OCI-LY3 (cell line): ENCODE measurements around the gene SFT2D1.

Experiments
- H2AFZ ChIP-seq: fragments of 200-600, 300-600 bp; shearing (Covaris generic); 2 replicates; pipeline ENCODE4 v1.6.0; 2014; ENCODE audit warnings: antibody characterized with exemption, low read depth, low read length
- H3K27ac ChIP-seq: fragments of 200-600, 300-600 bp; sonication (generic); 2 replicates; pipeline ENCODE4 v1.5.1; 2014; ENCODE audit warnings: mild to moderate bottlenecking, low read length, moderate library complexity, mixed read lengths
- H3K27me3 ChIP-seq: fragments of 200-600, 300-600 bp; sonication (generic); 2 replicates; pipeline ENCODE4 v1.6.1; 2014; ENCODE audit warnings: low read depth, low read length, mixed read lengths
- H3K36me3 ChIP-seq: fragments of 200-600, 300-600 bp; sonication (generic); replicated peaks from 2 replicates; pipeline ENCODE3; 2014; ENCODE audit warnings: low read depth, low read length, mixed read lengths
- H3K4me1 ChIP-seq: fragments of 300-600, 200-600 bp; sonication (generic); 2 replicates; pipeline ENCODE4 v1.6.1; 2014; ENCODE audit warnings: low read length, mixed read lengths
- H3K4me2 ChIP-seq: fragments of 200-600, 300-600 bp; sonication (generic); 2 replicates; pipeline ENCODE4 v1.6.1; 2014; ENCODE audit warnings: low read length, mixed read lengths
- H3K4me3 ChIP-seq: fragments of 300-600, 200-600 bp; sonication (generic); 2 replicates; pipeline ENCODE4 v1.5.1; 2014; ENCODE audit warnings: antibody characterized with exemption, mild to moderate bottlenecking, low read length, moderate library complexity
- H3K79me2 ChIP-seq: fragments of 300-600, 200-600 bp; shearing (Covaris generic); 2 replicates; pipeline ENCODE4 v1.6.1; 2014; ENCODE audit warnings: mild to moderate bottlenecking, low read length, mixed read lengths
- H3K9ac ChIP-seq: fragments of 300-600, 200-600 bp; shearing (Covaris generic); 2 replicates; pipeline ENCODE4 v1.6.0; 2014; ENCODE audit warnings: mild to moderate bottlenecking, low read length, moderate library complexity
- H3K9me3 ChIP-seq: fragments of 200-600, 300-600 bp; shearing (Covaris generic); 2 replicates; pipeline ENCODE4 v1.6.1; 2014; ENCODE audit warnings: low read length, mixed read lengths; ENCODE audit not compliant: insufficient read depth
- H4K20me1 ChIP-seq: fragments of 200-600, 300-600 bp; sonication (generic); 2 replicates; pipeline ENCODE4 v1.6.1; 2016; ENCODE audit warnings: low read length, mixed read lengths; ENCODE audit not compliant: insufficient read depth
- CTCF ChIP-seq: fragments of 200-600, 300-600 bp; sonication (generic); IDR thresholded peaks from 2 replicates; pipeline ENCODE4 v1.5.1; 2014; ENCODE audit warnings: antibody characterized with exemption, low read length, low read depth
- EZH2phosphoT487 ChIP-seq: fragments of 200-600 bp; shearing (Covaris generic); IDR thresholded peaks from 2 replicates; pipeline ENCODE4 v1.6.1; 2018; ENCODE audit warnings: antibody characterized with exemption, mixed run types, low read depth

Gene SFT2D1

GRCh38 chr6:166277892-166278578 is 64.3 kb downstream of the SFT2D1 start:
- Histone ChIP-seq H3K79me2 (no peaks in the 10 kb centered on the region), H2AFZ (no peak overlapping the region), H3K4me2 (no peak overlapping the region), H3K4me1 (peaks cover 11% of the 10 kb centered on the region), H3K36me3 (no peaks in the 10 kb centered on the region), H3K9ac (no peak overlapping the region), H3K27me3 (peaks cover 13% of the 10 kb centered on the region), H3K27ac (no peak overlapping the region), H3K4me3 (no peak overlapping the region), H4K20me1 (no peaks in the 10 kb centered on the region), H3K9me3 (no peaks in the 10 kb centered on the region)
- TF ChIP-seq EZH2phosphoT487 (no peak), CTCF (no peak)

- Histone ChIP-seq H3K4me3 (no peak overlapping the region), H4K20me1 (no peaks in the 10 kb centered on the region), H3K4me1 (peaks cover 11% of the 10 kb centered on the region), H3K36me3 (no peaks in the 10 kb centered on the region), H3K9ac (no peak overlapping the region), H3K27me3 (peaks cover 13% of the 10 kb centered on the region), H3K79me2 (no peaks in the 10 kb centered on the region), H3K9me3 (no peaks in the 10 kb centered on the region), H3K4me2 (no peak overlapping the region), H3K27ac (no peak overlapping the region), H2AFZ (no peak overlapping the region)
- TF ChIP-seq CTCF (no peak), EZH2phosphoT487 (no peak)
Measured at GRCh38 chr6:166277018-166277417, 65.3 kb downstream of the SFT2D1 start.

GRCh38 chr6:166275714-166276166 is 66.6 kb downstream of the SFT2D1 start:
- H3K9me3 ChIP-seq: no peaks in the 10 kb centered on the region
- H3K27ac ChIP-seq: no peak overlapping the region
- TF ChIP-seq EZH2phosphoT487: no peak
- peak; percentile 90 for TF ChIP-seq CTCF
- peak overlapping the region; percentile 74 for H3K4me2 ChIP-seq
- H3K4me1 ChIP-seq: peaks cover 11% of the 10 kb centered on the region
- no peaks in the 10 kb centered on the region for H4K20me1 ChIP-seq
- H2AFZ ChIP-seq: 0 out of 2 replicates have a peak overlapping the region, but pooled peaks have one; percentile 30
- H3K9ac ChIP-seq: no peak overlapping the region
- H3K27me3 ChIP-seq: peaks cover 13% of the 10 kb centered on the region
- H3K36me3 ChIP-seq: no peaks in the 10 kb centered on the region
- peak overlapping the region; percentile 62 for H3K4me3 ChIP-seq
- H3K79me2 ChIP-seq: no peaks in the 10 kb centered on the region

- Histone ChIP-seq H2AFZ (no peak overlapping the region), H3K27me3 (peaks cover 13% of the 10 kb centered on the region), H3K9ac (no peak overlapping the region), H3K36me3 (no peaks in the 10 kb centered on the region), H3K4me3 (no peak overlapping the region), H3K4me2 (no peak overlapping the region), H4K20me1 (no peaks in the 10 kb centered on the region), H3K9me3 (no peaks in the 10 kb centered on the region), H3K79me2 (no peaks in the 10 kb centered on the region), H3K27ac (no peak overlapping the region), H3K4me1 (peaks cover 11% of the 10 kb centered on the region)
- no peak for TF ChIP-seq EZH2phosphoT487
- no peak for TF ChIP-seq CTCF
Measured at GRCh38 chr6:166274739-166275370, 67.5 kb downstream of the SFT2D1 start.
